GM18505 (cell line): Measurements from ENCODE around the gene AHNAK.

Experiments
- ATAC-seq: cut with Tn5 transposase; IDR thresholded peaks from one replicate; pipeline ENCODE4 v1.9.1; 2021; ENCODE audit not compliant: unreplicated experiment
- POLR2A ChIP-seq: IDR thresholded peaks from 4 replicates; pipeline ENCODE4 v1.6.1; 2011; ENCODE audit warnings: borderline replicate concordance; ENCODE audit not compliant: insufficient read depth, insufficient read length; ENCODE audit errors: extremely low read depth

The AHNAK gene

GRCh38 chr11:62418136-62418535, 128.5 kb downstream of the AHNAK start:
- no peak for TF ChIP-seq POLR2A

GRCh38 chr11:62416596-62416995, 130.0 kb downstream of the AHNAK start:
- TF ChIP-seq POLR2A: no peak
- ATAC-seq: no peak

More at GRCh38 chr11:62418136-62418535, 128.5 kb downstream of the AHNAK start:
- ATAC-seq: no peak

- ATAC-seq: no peak
- TF ChIP-seq POLR2A: no peak
These were observed 133.4 kb downstream of the AHNAK start for GRCh38 chr11:62413060-62413696.

- ATAC-seq: no peak
- no peak for TF ChIP-seq POLR2A
These were observed 135.1 kb downstream of the AHNAK start for GRCh38 chr11:62411524-62411923.

DNA sequence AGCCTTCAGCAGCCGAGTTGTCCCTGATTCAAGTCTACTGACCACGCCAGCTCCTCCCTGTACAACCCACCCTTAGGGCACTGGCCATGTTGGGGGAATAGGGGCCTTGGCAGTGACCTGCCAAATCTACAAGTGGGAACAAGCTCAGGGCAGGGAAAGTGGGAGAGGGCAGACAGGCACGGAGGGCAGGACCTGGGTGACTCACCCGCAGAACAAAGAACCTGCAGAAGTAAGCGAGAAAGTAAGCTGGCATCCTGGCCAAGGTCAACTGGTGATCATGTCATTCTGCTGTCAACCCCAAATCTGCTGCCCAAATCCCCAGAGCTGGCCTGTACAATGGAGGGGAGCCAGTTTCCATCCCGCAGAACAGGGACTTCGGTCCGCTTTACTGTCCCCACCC, 135.6 kb downstream of the AHNAK start:
- ATAC-seq: no peak
- no peak for TF ChIP-seq POLR2A

GRCh38 chr11:62409831-62410230, 136.8 kb downstream of the AHNAK start:
- ATAC-seq: no peak
- TF ChIP-seq POLR2A: no peak

DNA sequence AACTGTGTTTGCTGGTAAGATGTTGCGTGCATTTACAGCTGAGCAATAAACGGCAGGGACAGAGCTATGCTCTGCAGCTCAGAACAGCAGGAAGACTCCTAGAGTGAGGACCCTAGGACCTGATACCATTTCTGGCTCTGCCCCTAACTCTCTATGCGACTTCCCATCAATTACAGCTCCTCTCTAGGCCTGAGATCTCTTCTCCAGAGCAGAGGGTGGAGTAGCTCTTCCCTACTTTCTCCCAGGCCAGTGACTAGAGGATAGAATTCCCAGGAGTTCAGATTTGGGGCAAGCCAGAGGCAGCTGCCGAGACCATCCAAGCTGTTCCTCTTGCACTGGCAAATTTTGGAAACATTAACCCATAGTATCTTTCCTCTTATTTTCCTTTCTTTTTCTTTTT, 140.6 kb downstream of the AHNAK start:
- no peak for TF ChIP-seq POLR2A
- ATAC-seq: no peak

GRCh38 chr11:62404901-62405300, 141.7 kb downstream of the AHNAK start:
- no peak for ATAC-seq
- no peak for TF ChIP-seq POLR2A

DNA sequence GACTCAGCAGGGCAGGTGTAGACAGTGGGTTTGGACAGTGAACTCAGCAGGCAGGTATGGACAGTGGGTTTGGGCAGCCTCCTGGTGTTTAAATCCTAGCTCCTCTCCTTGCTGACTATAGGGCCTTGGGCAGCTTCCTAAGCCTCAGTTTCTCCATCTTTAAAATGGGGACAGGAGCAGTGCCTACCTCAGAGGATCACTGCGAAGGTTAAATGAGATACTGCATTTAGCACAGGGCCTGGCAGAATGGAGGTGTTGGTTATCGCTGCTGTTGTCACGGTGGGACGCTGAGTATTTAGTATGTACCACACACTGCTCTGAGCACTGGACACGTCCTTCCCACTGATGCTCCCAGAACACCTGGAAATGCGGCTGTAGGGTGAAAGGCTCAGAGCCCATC, 142.2 kb downstream of the AHNAK start:
- TF ChIP-seq POLR2A: no peak
- ATAC-seq: no peak

- TF ChIP-seq POLR2A: no peak
- no peak for ATAC-seq
These were observed 143.5 kb downstream of the AHNAK start for GRCh38 chr11:62402960-62403730.

GRCh38 chr11:62402226-62402959, 144.2 kb downstream of the AHNAK start:
- TF ChIP-seq POLR2A: no peak
- ATAC-seq: no peak

DNA sequence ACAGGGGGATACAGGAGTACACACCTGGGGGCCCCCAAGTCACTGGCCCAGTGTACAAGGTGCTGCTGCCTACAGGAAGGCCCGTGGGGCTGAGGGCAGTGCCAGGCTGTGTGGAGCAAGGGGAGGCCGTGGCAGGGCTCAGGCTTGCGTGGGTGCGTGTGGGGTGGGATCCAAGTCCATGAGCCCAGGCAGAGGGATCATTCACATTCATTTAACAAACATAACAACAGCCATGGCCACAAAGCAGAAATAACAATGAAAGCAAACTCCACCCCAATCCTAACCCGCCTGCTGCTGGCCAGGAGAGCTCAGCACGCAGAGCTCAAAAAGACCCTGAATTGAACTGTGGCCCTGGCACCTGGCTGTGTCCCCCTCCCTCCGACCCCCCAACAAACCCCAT, 144.8 kb downstream of the AHNAK start:
- no peak for TF ChIP-seq POLR2A
- no peak for ATAC-seq

DNA sequence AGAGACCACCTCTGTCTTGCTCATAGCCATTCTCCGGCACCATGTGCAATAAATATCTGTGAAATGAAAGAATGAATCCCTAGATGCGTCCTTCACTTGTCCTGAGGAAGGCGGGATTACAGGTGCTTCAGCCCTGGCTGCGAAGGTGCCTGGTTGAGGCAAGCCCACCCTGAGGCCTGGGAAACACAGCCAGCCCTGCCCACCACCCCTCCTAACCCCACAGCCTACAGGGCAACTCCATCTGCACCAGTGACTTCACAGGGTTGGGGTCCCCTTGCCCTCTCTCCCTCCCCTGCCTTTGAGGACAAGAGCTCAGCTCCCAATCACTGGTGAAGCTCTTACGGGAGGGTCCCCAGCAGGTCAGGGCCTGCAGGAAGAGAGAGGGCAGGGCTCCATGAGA, 145.2 kb downstream of the AHNAK start:
- TF ChIP-seq POLR2A: no peak
- no peak for ATAC-seq

GRCh38 chr11:62400760-62401159, 145.8 kb downstream of the AHNAK start:
- no peak for TF ChIP-seq POLR2A
- no peak for ATAC-seq

DNA sequence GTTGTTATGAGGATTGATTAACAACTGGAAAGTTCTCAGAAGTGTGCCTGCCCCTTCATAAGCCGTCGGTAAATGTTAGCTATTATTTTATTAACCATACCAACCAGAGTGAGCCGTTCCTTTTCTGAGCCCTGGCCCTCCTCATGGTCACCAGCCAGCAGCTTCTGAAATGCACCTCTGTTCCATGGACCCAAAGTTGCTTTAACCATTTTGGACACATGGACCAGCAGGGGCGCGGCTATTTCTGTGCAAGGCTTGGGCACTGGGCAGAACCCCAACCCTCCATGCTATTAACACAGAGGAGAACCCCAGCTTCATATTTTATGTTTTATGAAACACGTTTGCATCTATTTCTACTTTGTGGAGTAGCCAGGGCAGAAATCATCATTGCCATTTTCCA, 146.3 kb downstream of the AHNAK start:
- no peak for ATAC-seq

DNA sequence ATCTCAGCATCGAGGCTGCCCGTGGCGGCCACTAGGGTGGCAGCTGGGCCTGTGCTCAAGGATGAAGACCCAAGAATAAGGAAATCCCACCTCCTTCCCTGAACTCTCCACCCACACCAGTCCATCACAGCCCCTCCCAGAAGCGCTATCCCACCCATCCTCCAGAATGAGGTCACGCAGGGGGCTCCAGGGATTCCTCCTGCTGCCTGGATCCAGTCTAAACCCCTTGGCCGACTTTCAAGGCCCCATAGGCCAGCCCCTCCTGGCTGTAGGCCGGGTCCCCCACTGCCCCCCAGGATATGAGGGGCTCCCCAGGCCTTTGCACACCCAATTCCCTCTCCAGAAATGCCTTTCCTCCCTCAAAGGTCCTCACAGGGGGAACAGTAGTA, 146.7 kb downstream of the AHNAK start:
- ATAC-seq: no peak
- no peak for TF ChIP-seq POLR2A

More for the DNA sequence above, 146.3 kb downstream of the AHNAK start:
- no peak for TF ChIP-seq POLR2A
